Measurements from ENCODE around the gene ANKRD62.

DNA sequence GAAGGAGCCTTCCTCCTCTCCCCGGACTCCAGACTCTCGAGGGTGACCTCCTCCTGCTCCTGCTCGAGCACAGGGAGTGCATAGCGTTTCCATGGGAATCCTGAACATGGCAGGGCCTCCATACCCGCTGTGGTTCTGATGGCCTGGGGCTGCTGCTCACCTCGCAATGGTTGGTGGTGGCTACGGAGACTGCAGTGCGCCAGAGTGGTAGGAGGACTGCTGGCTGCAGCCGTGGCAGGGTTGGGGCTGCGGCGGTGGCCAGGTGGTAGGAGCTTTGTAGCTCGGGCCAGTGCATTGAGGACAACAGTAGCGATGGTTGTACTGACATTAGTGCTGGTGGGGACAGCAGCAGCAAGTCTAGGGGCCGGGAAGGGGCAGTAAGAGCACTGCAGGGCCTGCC, 32.0 kb upstream of the ANKRD62 start:
- TF ChIP-seq GABPA (IDR thresholded peaks at IDR 0.05 in 1 of 2, conservative IDR thresholded peaks at IDR 0.05 in 1 of 2) (no peak), SP1 (IDR thresholded peaks at IDR 0.05) (no peak), EGR1 (IDR thresholded peaks at IDR 0.05; ENCODE audit: low read depth in 2 of 2) (no peak), JUND (IDR thresholded peaks at IDR 0.05) (no peak)
- TF ChIP-seq, protein P1, sequence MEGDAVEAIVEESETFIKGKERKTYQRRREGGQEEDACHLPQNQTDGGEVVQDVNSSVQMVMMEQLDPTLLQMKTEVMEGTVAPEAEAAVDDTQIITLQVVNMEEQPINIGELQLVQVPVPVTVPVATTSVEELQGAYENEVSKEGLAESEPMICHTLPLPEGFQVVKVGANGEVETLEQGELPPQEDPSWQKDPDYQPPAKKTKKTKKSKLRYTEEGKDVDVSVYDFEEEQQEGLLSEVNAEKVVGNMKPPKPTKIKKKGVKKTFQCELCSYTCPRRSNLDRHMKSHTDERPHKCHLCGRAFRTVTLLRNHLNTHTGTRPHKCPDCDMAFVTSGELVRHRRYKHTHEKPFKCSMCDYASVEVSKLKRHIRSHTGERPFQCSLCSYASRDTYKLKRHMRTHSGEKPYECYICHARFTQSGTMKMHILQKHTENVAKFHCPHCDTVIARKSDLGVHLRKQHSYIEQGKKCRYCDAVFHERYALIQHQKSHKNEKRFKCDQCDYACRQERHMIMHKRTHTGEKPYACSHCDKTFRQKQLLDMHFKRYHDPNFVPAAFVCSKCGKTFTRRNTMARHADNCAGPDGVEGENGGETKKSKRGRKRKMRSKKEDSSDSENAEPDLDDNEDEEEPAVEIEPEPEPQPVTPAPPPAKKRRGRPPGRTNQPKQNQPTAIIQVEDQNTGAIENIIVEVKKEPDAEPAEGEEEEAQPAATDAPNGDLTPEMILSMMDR (IDR thresholded peaks at IDR 0.05; ENCODE audit: low read depth, low read length, missing input control) = no peak
